ENCODE measurements around the gene CNTNAP5. TPM values are rescaled to one million over a fixed set of nuclear protein-coding genes. Genes with fewer than 3 reads are reported as not detected.

CNTNAP5 gene
- total and polyA plus RNA-seq, 4 donors = not detected

- Histone ChIP-seq H3K4me3 (ENCODE audit: low read length in 2 of 2) (no peak overlapping the region), H3K27ac (ENCODE audit: low read depth in 1 of 2, low read length in 2 of 2) (no peak overlapping the region), H3K9me3 (ENCODE audit: control insufficient read depth, low read length) (no peaks in the 10 kb centered on the region), H3K27me3 (ENCODE audit: control insufficient read depth in 1 of 2, insufficient read depth in 2 of 2, low read length in 1 of 2) (no peaks in the 10 kb centered on the region), H3K36me3 (ENCODE audit: control insufficient read depth in 1 of 2, insufficient read depth in 2 of 2, low read length in 1 of 2) (no peaks in the 10 kb centered on the region), H3K4me1 (ENCODE audit: control insufficient read depth in 1 of 2, insufficient read depth in 2 of 2, low read length in 2 of 2) (no peaks in the 10 kb centered on the region)
- no peak for ATAC-seq (ENCODE audit: low FRiP score)
- intact Hi-C loops (cut with DNase I) = no loop called here
- no peak for DNase-seq
- 88 to 92% methylated on average over 4 of the region's 4 CpGs for WGBS, 2 donors
Measured at GRCh38 chr2:124151691-124152090, 126.6 kb downstream of the CNTNAP5 start.

GRCh38 chr2:124153713-124154112, 128.6 kb downstream of the CNTNAP5 start:
- intact Hi-C loops (cut with DNase I) = no loop called here

GRCh38 chr2:124159166-124159565, 134.1 kb downstream of the CNTNAP5 start:
- intact Hi-C loops (cut with DNase I) = no loop called here
- DNase-seq (no peak), ATAC-seq (ENCODE audit: low FRiP score) (no peak)
- H3K4me3 ChIP-seq (ENCODE audit: low read length in 2 of 2) = no peak overlapping the region
- no peaks in the 10 kb centered on the region for H3K36me3 ChIP-seq (ENCODE audit: control insufficient read depth in 1 of 2, insufficient read depth in 2 of 2, low read length in 1 of 2)
- H3K4me1 ChIP-seq (ENCODE audit: control insufficient read depth in 1 of 2, insufficient read depth in 2 of 2, low read length in 2 of 2) = no peaks in the 10 kb centered on the region
- no peak overlapping the region for H3K27ac ChIP-seq (ENCODE audit: low read depth in 1 of 2, low read length in 2 of 2)
- H3K9me3 ChIP-seq (ENCODE audit: control insufficient read depth, low read length) = no peaks in the 10 kb centered on the region
- WGBS, 2 donors = 63 to 71% methylated on average over 1 of the region's 1 CpG
- H3K27me3 ChIP-seq (ENCODE audit: control insufficient read depth in 1 of 2, insufficient read depth in 2 of 2, low read length in 1 of 2) = no peaks in the 10 kb centered on the region

More at GRCh38 chr2:124153713-124154112, 128.6 kb downstream of the CNTNAP5 start:
- DNase-seq (no peak), ATAC-seq (ENCODE audit: low FRiP score) (no peak)
- Histone ChIP-seq H3K27me3 (ENCODE audit: control insufficient read depth in 1 of 2, insufficient read depth in 2 of 2, low read length in 1 of 2) (no peaks in the 10 kb centered on the region), H3K36me3 (ENCODE audit: control insufficient read depth in 1 of 2, insufficient read depth in 2 of 2, low read length in 1 of 2) (no peaks in the 10 kb centered on the region), H3K4me3 (ENCODE audit: low read length in 2 of 2) (no peak overlapping the region), H3K9me3 (ENCODE audit: control insufficient read depth, low read length) (no peaks in the 10 kb centered on the region), H3K4me1 (ENCODE audit: control insufficient read depth in 1 of 2, insufficient read depth in 2 of 2, low read length in 2 of 2) (no peaks in the 10 kb centered on the region), H3K27ac (ENCODE audit: low read depth in 1 of 2, low read length in 2 of 2) (no peak overlapping the region)
- 88 to 94% methylated on average over 8 of the region's 8 CpGs for WGBS, 2 donors

- H3K27ac ChIP-seq (ENCODE audit: low read depth in 1 of 2, low read length in 2 of 2) = no peak overlapping the region
- no peak for ATAC-seq (ENCODE audit: low FRiP score)
- no peaks in the 10 kb centered on the region for H3K9me3 ChIP-seq (ENCODE audit: control insufficient read depth, low read length)
- H3K4me1 ChIP-seq (ENCODE audit: control insufficient read depth in 1 of 2, insufficient read depth in 2 of 2, low read length in 2 of 2) = no peaks in the 10 kb centered on the region
- DNase-seq = no peak
- H3K36me3 ChIP-seq (ENCODE audit: control insufficient read depth in 1 of 2, insufficient read depth in 2 of 2, low read length in 1 of 2) = no peaks in the 10 kb centered on the region
- intact Hi-C loops (cut with DNase I) = no loop called here
- no peak overlapping the region for H3K4me3 ChIP-seq (ENCODE audit: low read length in 2 of 2)
- H3K27me3 ChIP-seq (ENCODE audit: control insufficient read depth in 1 of 2, insufficient read depth in 2 of 2, low read length in 1 of 2) = no peaks in the 10 kb centered on the region
Measured at GRCh38 chr2:124161542-124161941, 136.5 kb downstream of the CNTNAP5 start.

- H3K4me1 ChIP-seq (ENCODE audit: control insufficient read depth in 1 of 2, insufficient read depth in 2 of 2, low read length in 2 of 2) = no peaks in the 10 kb centered on the region
- intact Hi-C loops (cut with DNase I) = no loop called here
- H3K9me3 ChIP-seq (ENCODE audit: control insufficient read depth, low read length) = no peaks in the 10 kb centered on the region
- H3K27ac ChIP-seq (ENCODE audit: low read depth in 1 of 2, low read length in 2 of 2) = no peak overlapping the region
- ATAC-seq (ENCODE audit: low FRiP score) (no peak), DNase-seq (no peak)
- H3K36me3 ChIP-seq (ENCODE audit: control insufficient read depth in 1 of 2, insufficient read depth in 2 of 2, low read length in 1 of 2) = no peaks in the 10 kb centered on the region
- H3K4me3 ChIP-seq (ENCODE audit: low read length in 2 of 2) = no peak overlapping the region
- H3K27me3 ChIP-seq (ENCODE audit: control insufficient read depth in 1 of 2, insufficient read depth in 2 of 2, low read length in 1 of 2) = no peaks in the 10 kb centered on the region
Measured at GRCh38 chr2:124162256-124162655, 137.2 kb downstream of the CNTNAP5 start.

GRCh38 chr2:124163840-124164239, 138.8 kb downstream of the CNTNAP5 start:
- ATAC-seq (ENCODE audit: low FRiP score) (no peak), DNase-seq (no peak)
- Histone ChIP-seq H3K27ac (ENCODE audit: low read depth in 1 of 2, low read length in 2 of 2) (no peak overlapping the region), H3K4me3 (ENCODE audit: low read length in 2 of 2) (no peak overlapping the region), H3K4me1 (ENCODE audit: control insufficient read depth in 1 of 2, insufficient read depth in 2 of 2, low read length in 2 of 2) (peaks cover 0 to under 1% of the 10 kb centered on the region in 2 donors), H3K9me3 (ENCODE audit: control insufficient read depth, low read length) (no peaks in the 10 kb centered on the region), H3K27me3 (ENCODE audit: control insufficient read depth in 1 of 2, insufficient read depth in 2 of 2, low read length in 1 of 2) (no peaks in the 10 kb centered on the region), H3K36me3 (ENCODE audit: control insufficient read depth in 1 of 2, insufficient read depth in 2 of 2, low read length in 1 of 2) (no peaks in the 10 kb centered on the region)
- 60 to 68% methylated on average over 2 of the region's 2 CpGs for WGBS, 2 donors
- intact Hi-C loops (cut with DNase I) = no loop called here

GRCh38 chr2:124165698-124166097, 140.6 kb downstream of the CNTNAP5 start:
- H3K27ac ChIP-seq (ENCODE audit: low read depth in 1 of 2, low read length in 2 of 2) = no peak overlapping the region
- no peak for ATAC-seq (ENCODE audit: low FRiP score)
- WGBS, 2 donors = 89 to 96% methylated on average over 6 of the region's 6 CpGs

GRCh38 chr2:124171472-124172063, 146.5 kb downstream of the CNTNAP5 start:
- Histone ChIP-seq H3K27ac (ENCODE audit: low read depth in 1 of 2, low read length in 2 of 2) (no peak overlapping the region), H3K27me3 (ENCODE audit: control insufficient read depth in 1 of 2, insufficient read depth in 2 of 2, low read length in 1 of 2) (no peaks in the 10 kb centered on the region), H3K36me3 (ENCODE audit: control insufficient read depth in 1 of 2, insufficient read depth in 2 of 2, low read length in 1 of 2) (no peaks in the 10 kb centered on the region), H3K9me3 (ENCODE audit: control insufficient read depth, low read length) (peaks cover 2% of the 10 kb centered on the region), H3K4me1 (ENCODE audit: control insufficient read depth in 1 of 2, insufficient read depth in 2 of 2, low read length in 2 of 2) (peaks cover 0 to 3% of the 10 kb centered on the region in 2 donors), H3K4me3 (ENCODE audit: low read length in 2 of 2) (no peak overlapping the region)
- 54 to 59% methylated on average over 3 of the region's 3 CpGs for WGBS, 2 donors
- ATAC-seq (ENCODE audit: low FRiP score) = no peak
- no peak for DNase-seq
- intact Hi-C loops (cut with DNase I) = no loop called here

More at GRCh38 chr2:124165698-124166097, 140.6 kb downstream of the CNTNAP5 start:
- H3K9me3 ChIP-seq (ENCODE audit: control insufficient read depth, low read length) = peaks cover 2% of the 10 kb centered on the region
- intact Hi-C loops (cut with DNase I) = no loop called here
- H3K4me1 ChIP-seq (ENCODE audit: control insufficient read depth in 1 of 2, insufficient read depth in 2 of 2, low read length in 2 of 2) = peaks cover 0 to 3% of the 10 kb centered on the region in 2 donors
- DNase-seq = no peak
- no peaks in the 10 kb centered on the region for H3K36me3 ChIP-seq (ENCODE audit: control insufficient read depth in 1 of 2, insufficient read depth in 2 of 2, low read length in 1 of 2)
- H3K4me3 ChIP-seq (ENCODE audit: low read length in 2 of 2) = no peak overlapping the region
- H3K27me3 ChIP-seq (ENCODE audit: control insufficient read depth in 1 of 2, insufficient read depth in 2 of 2, low read length in 1 of 2) = no peaks in the 10 kb centered on the region

GRCh38 chr2:124178719-124179118, 153.6 kb downstream of the CNTNAP5 start:
- 94 to 100% methylated on average over 1 of the region's 1 CpG for WGBS, 2 donors
- H3K4me3 ChIP-seq (ENCODE audit: low read length in 2 of 2) = no peak overlapping the region

More at GRCh38 chr2:124178719-124179118, 153.6 kb downstream of the CNTNAP5 start:
- Histone ChIP-seq H3K36me3 (ENCODE audit: control insufficient read depth in 1 of 2, insufficient read depth in 2 of 2, low read length in 1 of 2) (no peaks in the 10 kb centered on the region), H3K27ac (ENCODE audit: low read depth in 1 of 2, low read length in 2 of 2) (no peak overlapping the region), H3K4me1 (ENCODE audit: control insufficient read depth in 1 of 2, insufficient read depth in 2 of 2, low read length in 2 of 2) (no peaks in the 10 kb centered on the region), H3K9me3 (ENCODE audit: control insufficient read depth, low read length) (no peaks in the 10 kb centered on the region), H3K27me3 (ENCODE audit: control insufficient read depth in 1 of 2, insufficient read depth in 2 of 2, low read length in 1 of 2) (peaks cover 0 to 1% of the 10 kb centered on the region in 2 donors)
- DNase-seq (no peak), ATAC-seq (ENCODE audit: low FRiP score) (no peak)
- intact Hi-C loops (cut with DNase I) = no loop called here
